ENCODE data around the gene CAMK2D. TPM values are rescaled to one million over a fixed set of nuclear protein-coding genes. Genes with fewer than 3 reads are reported as not detected.
"Not testable (repeated sequence)": the region's sequence is repeated elsewhere in the genome, so short reads cannot be mapped to it uniquely, and the experiment has no call there.

CAMK2D gene
- total RNA-seq, 6 donors from 2014 or later, result 41.0 to 75.8 (median 51.9) TPM

DNA sequence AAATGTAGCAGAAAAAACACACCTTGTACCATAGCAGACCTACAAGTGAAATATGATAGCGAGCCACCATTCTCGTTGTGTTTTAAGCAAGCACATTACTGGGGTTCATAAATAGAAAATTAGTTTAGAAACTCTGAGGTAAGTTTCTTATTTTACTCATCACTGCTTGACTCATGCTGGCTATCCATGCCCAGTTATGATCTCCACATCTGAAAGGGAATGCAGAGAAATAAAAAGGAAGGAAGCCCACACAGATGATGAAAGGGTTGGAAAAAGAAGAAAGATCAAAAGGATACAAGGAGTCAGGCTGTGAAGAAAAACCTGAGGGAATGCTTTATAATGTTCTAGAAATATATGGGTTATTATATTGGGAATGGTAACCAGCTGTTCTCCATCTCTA lies 54.5 kb downstream of the CAMK2D start:
- Histone ChIP-seq H3K27me3 (no peaks in the 10 kb centered on the region), H3K27ac (no peak overlapping the region), H3K36me3 (no peaks in the 10 kb centered on the region), H3K4me1 (peaks cover 0 to 7% (median 0%) of the 10 kb centered on the region in 4 donors), H3K4me3 (no peak overlapping the region), H3K9me3 (no peaks in the 10 kb centered on the region)
- WGBS, 2 donors, result 80 to 90% methylated on average over 2 of the region's 2 CpGs
- DNase-seq (no peak), ATAC-seq (ENCODE audit: low FRiP score in 2 of 2) (no peak)
- no peak for TF ChIP-seq POLR2A (IDR thresholded peaks at IDR 0.05)
- TF ChIP-seq POLR2AphosphoS5 (IDR thresholded peaks at IDR 0.05), result no peak
- TF ChIP-seq CTCF (IDR thresholded peaks at IDR 0.05), result no peak
- TF ChIP-seq EP300 (IDR thresholded peaks at IDR 0.05), result no peak

- H3K27me3 ChIP-seq; H3K4me3 ChIP-seq; ATAC-seq (ENCODE audit: low FRiP score in 2 of 2); DNase-seq; H3K27ac ChIP-seq; H3K9me3 ChIP-seq; H3K36me3 ChIP-seq: not testable (repeated sequence)
- peaks cover 0 to 15% (median 0%) of the 10 kb centered on the region in 4 donors for H3K4me1 ChIP-seq
- 83 to 96% methylated on average over 6 of the region's 6 CpGs for WGBS, 2 donors
These were observed 56.4 kb downstream of the CAMK2D start for GRCh38 chr4:113705097-113705496.

- not testable (repeated sequence) for H3K27me3 ChIP-seq; H3K4me1 ChIP-seq; H3K27ac ChIP-seq; DNase-seq; H3K4me3 ChIP-seq; ATAC-seq (ENCODE audit: low FRiP score in 2 of 2); H3K9me3 ChIP-seq; H3K36me3 ChIP-seq
- WGBS, 2 donors, result 84 to 93% methylated on average over 3 of the region's 3 CpGs
These were observed 58.9 kb downstream of the CAMK2D start for GRCh38 chr4:113702596-113702995.

GRCh38 chr4:113701169-113701568 lies 60.4 kb downstream of the CAMK2D start:
- Histone ChIP-seq H3K9me3 (no peaks in the 10 kb centered on the region), H3K27ac (no peak overlapping the region), H3K27me3 (no peaks in the 10 kb centered on the region), H3K4me1 (peaks cover 0 to 8% (median 0%) of the 10 kb centered on the region in 4 donors), H3K36me3 (no peaks in the 10 kb centered on the region), H3K4me3 (no peak overlapping the region)
- ATAC-seq (ENCODE audit: low FRiP score in 2 of 2), result no peak
- no peak for DNase-seq
- 29 to 38% methylated on average over 1 of the region's 1 CpG for WGBS, 2 donors
- TF ChIP-seq POLR2A (IDR thresholded peaks at IDR 0.05) (no peak), EP300 (IDR thresholded peaks at IDR 0.05) (no peak), CTCF (IDR thresholded peaks at IDR 0.05) (no peak), POLR2AphosphoS5 (IDR thresholded peaks at IDR 0.05) (no peak)

- Histone ChIP-seq H3K36me3 (no peaks in the 10 kb centered on the region), H3K4me1 (peaks cover 0 to 8% (median 0%) of the 10 kb centered on the region in 4 donors), H3K27ac (no peak overlapping the region), H3K27me3 (no peaks in the 10 kb centered on the region), H3K9me3 (no peaks in the 10 kb centered on the region), H3K4me3 (no peak overlapping the region)
- DNase-seq (no peak), ATAC-seq (ENCODE audit: low FRiP score in 2 of 2) (no peak)
- TF ChIP-seq POLR2A (IDR thresholded peaks at IDR 0.05), result no peak
- TF ChIP-seq CTCF (IDR thresholded peaks at IDR 0.05), result no peak
- no peak for TF ChIP-seq POLR2AphosphoS5 (IDR thresholded peaks at IDR 0.05)
- no peak for TF ChIP-seq EP300 (IDR thresholded peaks at IDR 0.05)
- WGBS, 2 donors, result 88 to 96% methylated on average over 2 of the region's 2 CpGs
These were observed 60.9 kb downstream of the CAMK2D start for GRCh38 chr4:113700602-113701150.

GRCh38 chr4:113699772-113700171 lies 61.8 kb downstream of the CAMK2D start:
- WGBS, 2 donors, result 96 to 100% methylated on average over 2 of the region's 2 CpGs
- H3K4me3 ChIP-seq, result no peak overlapping the region
- ATAC-seq (ENCODE audit: low FRiP score in 2 of 2) (no peak), DNase-seq (no peak)
- no peak overlapping the region for H3K27ac ChIP-seq
- H3K9me3 ChIP-seq, result no peaks in the 10 kb centered on the region
- TF ChIP-seq POLR2A (IDR thresholded peaks at IDR 0.05), result no peak
- TF ChIP-seq CTCF (IDR thresholded peaks at IDR 0.05), result no peak
- TF ChIP-seq EP300 (IDR thresholded peaks at IDR 0.05), result no peak
- no peaks in the 10 kb centered on the region for H3K36me3 ChIP-seq
- peaks cover 0 to 8% (median 0%) of the 10 kb centered on the region in 4 donors for H3K4me1 ChIP-seq
- no peaks in the 10 kb centered on the region for H3K27me3 ChIP-seq
